Measurements from ENCODE around the gene SYNGR2. TPM values are rescaled to one million over a fixed set of nuclear protein-coding genes. Genes with fewer than 3 reads are reported as not detected.
A peak's percentile ranks its signal among the peaks of the same experiment; 100 is the strongest.
"Not testable (repeated sequence)": the region's sequence is repeated elsewhere in the genome, so short reads cannot be mapped to it uniquely, and the experiment has no call there.

Gene SYNGR2
- total RNA-seq, 2 donors from 2014 or later = 256 to 395 TPM

- H3K9ac ChIP-seq (ENCODE audit: low read depth in 2 of 2, low read length in 2 of 2) = peak overlapping the region; percentile 57 to 63
- DNase-seq = no peak
- no peaks in the 10 kb centered on the region for H3K36me3 ChIP-seq
- H3K9me3 ChIP-seq = no peaks in the 10 kb centered on the region
- no peaks in the 10 kb centered on the region for H3K27me3 ChIP-seq
- peaks cover 57% of the 10 kb centered on the region for H3K4me1 ChIP-seq
- no peak for TF ChIP-seq CTCF (IDR thresholded peaks at IDR 0.05)
- intact Hi-C loops (cut with DNase I) = loop anchor here (5.0 kb wide), 1 partner anchor 44 kb away; the partner anchor contains the start of gene TMC6
- no peak overlapping the region for H3K4me3 ChIP-seq
- H3K27ac ChIP-seq = peak overlapping the region; percentile 88
Measured at GRCh38 chr17:78170692-78171590, 2.6 kb downstream of the SYNGR2 start.

- H3K27me3 ChIP-seq, H3K36me3 ChIP-seq, DNase-seq, H3K9me3 ChIP-seq: not testable (repeated sequence)
- Histone ChIP-seq H3K4me3 (peak overlapping the region; percentile 0), H3K27ac (peak overlapping the region; percentile 88), H3K4me1 (peaks cover 65% of the 10 kb centered on the region), H3K9ac (ENCODE audit: low read depth in 2 of 2, low read length in 2 of 2) (peak overlapping the region; percentile 57 to 63)
- intact Hi-C loops (cut with DNase I) = loop anchor here (5.0 kb wide), 1 partner anchor 44 kb away; the partner anchor contains the start of gene TMC6
Measured at GRCh38 chr17:78171591-78172248, 3.3 kb downstream of the SYNGR2 start.

GRCh38 chr17:78172249-78173051, 4.1 kb downstream of the SYNGR2 start:
- H3K4me1 ChIP-seq = peaks cover 71% of the 10 kb centered on the region
- H3K27ac ChIP-seq = peak overlapping the region; percentile 88
- no peaks in the 10 kb centered on the region for H3K27me3 ChIP-seq
- H3K4me3 ChIP-seq = peak overlapping the region; percentile 0
- H3K9ac ChIP-seq (ENCODE audit: low read depth in 2 of 2, low read length in 2 of 2) = peak overlapping the region; percentile 57 to 68
- peak; percentile 90 for DNase-seq
- TF ChIP-seq CTCF (IDR thresholded peaks at IDR 0.05) = no peak
- intact Hi-C loops (cut with DNase I) = loop anchor here (5.0 kb wide), 1 partner anchor 45 kb away; the partner anchor contains the start of gene TMC6
- H3K36me3 ChIP-seq = no peaks in the 10 kb centered on the region
- H3K9me3 ChIP-seq = no peaks in the 10 kb centered on the region

- no peaks in the 10 kb centered on the region for H3K27me3 ChIP-seq
- intact Hi-C loops (cut with DNase I) = loop anchor here (5.0 kb wide), 1 partner anchor 46 kb away; the partner anchor contains the start of gene TMC6
- no peaks in the 10 kb centered on the region for H3K9me3 ChIP-seq
- H3K36me3 ChIP-seq = no peaks in the 10 kb centered on the region
- H3K27ac ChIP-seq = peak overlapping the region; percentile 88
- H3K4me3 ChIP-seq = no peak overlapping the region
- TF ChIP-seq CTCF (IDR thresholded peaks at IDR 0.05) = no peak
- H3K9ac ChIP-seq (ENCODE audit: low read depth in 2 of 2, low read length in 2 of 2) = peak overlapping the region; percentile 56 to 68
- DNase-seq = peak; percentile 45
- peaks cover 71% of the 10 kb centered on the region for H3K4me1 ChIP-seq
Measured at GRCh38 chr17:78173097-78173715, 4.8 kb downstream of the SYNGR2 start.

GRCh38 chr17:78174346-78174869, 6.0 kb downstream of the SYNGR2 start:
- DNase-seq = peak; percentile 92
- Histone ChIP-seq H3K27ac (peak overlapping the region; percentile 88), H3K27me3 (no peaks in the 10 kb centered on the region), H3K9ac (ENCODE audit: low read depth in 2 of 2, low read length in 2 of 2) (peak overlapping the region; percentile 62 to 68), H3K9me3 (no peaks in the 10 kb centered on the region), H3K4me1 (peaks cover 71% of the 10 kb centered on the region), H3K4me3 (no peak overlapping the region), H3K36me3 (no peaks in the 10 kb centered on the region)
- intact Hi-C loops (cut with DNase I) = loop anchor here (5.0 kb wide), 1 partner anchor 47 kb away; the partner anchor contains the start of gene TMC6
- TF ChIP-seq CTCF (IDR thresholded peaks at IDR 0.05) = peak; percentile 42
